Gastrocnemius medialis (tissue), 4 donors: ENCODE results near the gene KCTD16.

ENCODE experiments used
- CTCF ChIP-seq, 5 experiments: fragments of 450-650 bp in 3 of 5; fragments of 200-600 bp in 2 of 5; sonication (generic) in 2 of 5; IDR thresholded peaks in 4 of 5; conservative IDR thresholded peaks in 1 of 5; 1 replicate in 4 of 5; 2 replicates in 1 of 5; pipeline ENCODE4 v1.5.1; 2016 to 2019; ENCODE audit warnings: antibody characterized with exemption in 5 of 5, mild to moderate bottlenecking in 3 of 5, moderate library complexity in 3 of 5
- POLR2A ChIP-seq, 2 donors: fragments of 450-650 bp; IDR thresholded peaks; one replicate each; pipeline ENCODE4 v1.6.1; 2017; ENCODE audit warnings: antibody characterized with exemption in 2 of 2, mild to moderate bottlenecking in 2 of 2, moderate library complexity in 2 of 2

- TF ChIP-seq POLR2A (IDR thresholded peaks at IDR 0.05) (no peak), CTCF (IDR thresholded peaks at IDR 0.05 in 4 of 5, conservative IDR thresholded peaks at IDR 0.05 in 1 of 5) (no peak)
Measured at GRCh38 chr5:144462577-144462976, 291.9 kb downstream of the KCTD16 start.
